ENCODE results near the gene TEX52. TPM values are rescaled to one million over a fixed set of nuclear protein-coding genes. Genes with fewer than 3 reads are reported as not detected.
A peak's percentile ranks its signal among the peaks of the same experiment; 100 is the strongest.

TEX52 gene
- total RNA-seq, 1 donor from 2014 or later, result not detected

- DNase-seq (ENCODE audit: low spot score), result no peak
- no peak for ATAC-seq
- intact Hi-C loops (cut with DNase I), result no loop called here
Observed at GRCh38 chr12:2805143-2805520, 51.7 kb downstream of the TEX52 start.

- ATAC-seq, result peak; percentile 75
- no peak for DNase-seq (ENCODE audit: low spot score)
- intact Hi-C loops (cut with DNase I), result no loop called here
Observed at GRCh38 chr12:2804393-2805142, 52.3 kb downstream of the TEX52 start.

- ATAC-seq (no peak), DNase-seq (ENCODE audit: low spot score) (no peak)
Observed at GRCh38 chr12:2803635-2804392, 53.0 kb downstream of the TEX52 start.

GRCh38 chr12:2801044-2801783 is 55.6 kb downstream of the TEX52 start:
- no peak for ATAC-seq
- intact Hi-C loops (cut with DNase I), result no loop called here
- DNase-seq (ENCODE audit: low spot score), result no peak

More at GRCh38 chr12:2803635-2804392, 53.0 kb downstream of the TEX52 start:
- intact Hi-C loops (cut with DNase I), result no loop called here

- ATAC-seq (no peak), DNase-seq (ENCODE audit: low spot score) (no peak)
- intact Hi-C loops (cut with DNase I), result no loop called here
Observed at GRCh38 chr12:2800046-2800570, 56.7 kb downstream of the TEX52 start.

Other genes with a start within 250 kb of the TEX52 start
- 63.9 TPM for gene FKBP4, start 62.1 kb downstream of the TEX52 start, total RNA-seq
- gene ITFG2, start 44.4 kb downstream of the TEX52 start, total RNA-seq, result 47.8 TPM
- gene NRIP2, start 22.0 kb downstream of the TEX52 start, total RNA-seq, result 73.4 TPM
- 0.18 TPM for gene FOXM1, start 20.1 kb upstream of the TEX52 start, total RNA-seq
- 14.9 TPM for gene RHNO1, start 20.2 kb upstream of the TEX52 start, total RNA-seq
- 38.8 TPM for gene TULP3, start 33.9 kb upstream of the TEX52 start, total RNA-seq
- gene TEAD4, start 102.4 kb upstream of the TEX52 start, total RNA-seq, result 30.1 TPM
- 37.5 TPM for gene TSPAN9, start 220.3 kb upstream of the TEX52 start, total RNA-seq